ENCODE data around the gene SPACA6. TPM values are rescaled to one million over a fixed set of nuclear protein-coding genes. Genes with fewer than 3 reads are reported as not detected.

Gene SPACA6
- total and polyA plus RNA-seq, 10 of the 15 experiments (the other 5 are each of a cell fraction or from before 2014, with no cell fraction given), result 0.31 to 6.5 (median 1.7) TPM

GRCh38 chr19:51702825-51703574 is 9.9 kb downstream of the SPACA6 start:
- Histone ChIP-seq H3K36me3 (ENCODE audit: control insufficient read depth in 2 of 2, insufficient read depth in 2 of 2, low read length in 1 of 2) (no peaks in the 10 kb centered on the region), H3K27ac (ENCODE audit: control insufficient read depth, insufficient read depth) (no peak overlapping the region), H3K9me3 (replicated peaks; ENCODE audit: control insufficient read depth, insufficient read depth, low read length) (peaks cover 1% of the 10 kb centered on the region; the same call in 1 of the 3 replicates), H2AFZ (ENCODE audit: control insufficient read depth, low read depth, low read length) (no peak overlapping the region), H3K4me1 (ENCODE audit: control insufficient read depth, insufficient read depth, low read length) (no peaks in the 10 kb centered on the region; the same call in 1 of the 2 replicates), H3K4me3 (no peak overlapping the region), H3K9ac (ENCODE audit: control insufficient read depth, insufficient read depth, low read length) (no peak overlapping the region), H3K27me3 (replicated peaks in 1 of 2; ENCODE audit: control insufficient read depth in 2 of 2, insufficient read depth in 2 of 2, low read length in 1 of 2) (no peaks in the 10 kb centered on the region; a peak in 1 of 4 replicates), H4K20me1 (ENCODE audit: control insufficient read depth, insufficient read depth) (no peaks in the 10 kb centered on the region), H3K79me2 (ENCODE audit: control insufficient read depth, insufficient read depth, low read length) (peaks cover 3% of the 10 kb centered on the region), H3K4me2 (ENCODE audit: control insufficient read depth, insufficient read depth) (peak overlapping the region; percentile 71)
- in situ Hi-C loops (cut with MboI), result no loop called here
- RAD21 ChIA-PET (ENCODE audit: unreplicated experiment), result no interaction called here
- DNase-seq (ENCODE audit: low read depth, low spot score) (no peak), FAIRE-seq (no peak), ATAC-seq (no peak)
- no peak for TF ChIP-seq CBX3 (IDR thresholded peaks at IDR 0.05; ENCODE audit: borderline replicate concordance, low read depth)
- intact Hi-C loops (cut with micrococcal nuclease; ENCODE audit: unreplicated experiment), result no loop called here
- BruUV-seq (replicated peaks), result no TSS peak
- CTCF ChIA-PET, result no interaction called here
- 32% methylated on average over 41 of the region's 46 CpGs for WGBS (ENCODE audit: insufficient coverage, insufficient replicate concordance, low lambda C conversion rate, missing lambda C conversion rate)
- SMC1A ChIA-PET (ENCODE audit: uncharacterized antibody, unreplicated experiment), result interaction anchor here (0.6 kb wide), 1 partner anchor 99 kb away, joined by 3 read pairs; no protein-coding TSS in a partner anchor
- POLR2A ChIA-PET, result interaction anchor here (0.6 kb wide), 1 partner anchor 1049 kb away, joined by 4 read pairs; no protein-coding TSS in a partner anchor

GRCh38 chr19:51703575-51704515 is 10.7 kb downstream of the SPACA6 start:
- peak; percentile 45 for DNase-seq (ENCODE audit: low read depth, low spot score)
- ATAC-seq, result peak; percentile 97
- H4K20me1 ChIP-seq (ENCODE audit: control insufficient read depth, insufficient read depth), result no peaks in the 10 kb centered on the region
- peak overlapping the region; percentile 76 for H3K4me3 ChIP-seq
- peak overlapping the region; percentile 64 for H3K27ac ChIP-seq (ENCODE audit: control insufficient read depth, insufficient read depth)
- H3K4me1 ChIP-seq (ENCODE audit: control insufficient read depth, insufficient read depth, low read length), result no peaks in the 10 kb centered on the region; the same call in 1 of the 2 replicates
- no TSS peak for BruUV-seq (replicated peaks)
- POLR2A ChIA-PET, result interaction anchor here (0.6 to 1.0 kb wide), 3 partner anchors 39 to 1049 kb away, joined by 3 to 4 read pairs (median 3); partner anchors contain the start of gene ETFB
- in situ Hi-C loops (cut with MboI) (no loop called here), intact Hi-C loops (cut with micrococcal nuclease; ENCODE audit: unreplicated experiment) (no loop called here)
- peaks cover 1% of the 10 kb centered on the region; the same call in 1 of the 3 replicates for H3K9me3 ChIP-seq (replicated peaks; ENCODE audit: control insufficient read depth, insufficient read depth, low read length)
- H3K4me2 ChIP-seq (ENCODE audit: control insufficient read depth, insufficient read depth), result peak overlapping the region; percentile 71
- RAD21 ChIA-PET (ENCODE audit: unreplicated experiment), result interaction anchor here (0.6 to 0.8 kb wide), 2 partner anchors 39 to 305 kb away, joined by 3 to 6 read pairs; no protein-coding TSS in a partner anchor
- peak overlapping the region; percentile 93 for H2AFZ ChIP-seq (ENCODE audit: control insufficient read depth, low read depth, low read length)
- peaks cover 3% of the 10 kb centered on the region for H3K79me2 ChIP-seq (ENCODE audit: control insufficient read depth, insufficient read depth, low read length)
- no peaks in the 10 kb centered on the region for H3K36me3 ChIP-seq (ENCODE audit: control insufficient read depth in 2 of 2, insufficient read depth in 2 of 2, low read length in 1 of 2)
- peak; percentile 13 for FAIRE-seq
- CTCF ChIA-PET, result interaction anchor here (0.7 to 1.3 kb wide), 3 partner anchors 9 to 73 kb away, joined by 3 read pairs; no protein-coding TSS in a partner anchor
- H3K9ac ChIP-seq (ENCODE audit: control insufficient read depth, insufficient read depth, low read length), result peak overlapping the region; percentile 85
- 2% methylated on average over 62 of the region's 74 CpGs for WGBS (ENCODE audit: insufficient coverage, insufficient replicate concordance, low lambda C conversion rate, missing lambda C conversion rate)
- SMC1A ChIA-PET (ENCODE audit: uncharacterized antibody, unreplicated experiment), result no interaction called here
- H3K27me3 ChIP-seq (replicated peaks in 1 of 2; ENCODE audit: control insufficient read depth in 2 of 2, insufficient read depth in 2 of 2, low read length in 1 of 2), result no peaks in the 10 kb centered on the region; a peak in 1 of 4 replicates
- TF ChIP-seq ZNF207 (IDR thresholded peaks at IDR 0.05; ENCODE audit: borderline replicate concordance) (no peak), TCF7 (IDR thresholded peaks at IDR 0.05; ENCODE audit: borderline replicate concordance) (no peak), CHD4 (IDR thresholded peaks at IDR 0.05) (no peak), ASH2L (IDR thresholded peaks at IDR 0.05; ENCODE audit: borderline replicate concordance, low read depth) (no peak), YBX1 (IDR thresholded peaks at IDR 0.05) (no peak), TARDBP (IDR thresholded peaks at IDR 0.05; ENCODE audit: borderline replicate concordance) (no peak), TCF12 (IDR thresholded peaks at IDR 0.05; ENCODE audit: low read depth, low read length) (0 out of 2 replicates have a peak, but pooled peaks have one; percentile 13), EZH2 (IDR thresholded peaks at IDR 0.05; ENCODE audit: borderline replicate concordance, control insufficient read depth, low read depth, low read length) (no peak), FOXK2 (IDR thresholded peaks at IDR 0.05) (no peak), KLF5 (IDR thresholded peaks at IDR 0.05; ENCODE audit: partially characterized antibody) (no peak), STAT3 (IDR thresholded peaks at IDR 0.05; ENCODE audit: low read depth, low read length) (no peak), ZNF217 (IDR thresholded peaks at IDR 0.05) (no peak), PAX5 (IDR thresholded peaks at IDR 0.05; ENCODE audit: borderline replicate concordance, low read depth, low read length) (peak; percentile 35; the same call in 1 of the 2 replicates), GATAD2B (conservative IDR thresholded peaks at IDR 0.05; ENCODE audit: low read depth) (peak; percentile 80; the same call in 1 of the 2 replicates), ATF3 (IDR thresholded peaks at IDR 0.05; ENCODE audit: borderline replicate concordance, extremely low read depth, low read depth, low read length) (no peak)

All from GM12878 (cell line).